GM18951 (cell line): ENCODE data around the gene TUBGCP5.
"Not testable (repeated sequence)": the region's sequence is repeated elsewhere in the genome, so short reads cannot be mapped to it uniquely, and the experiment has no call there.

Source experiments
- POLR2A ChIP-seq: IDR thresholded peaks from 4 replicates; pipeline ENCODE4 v1.6.1; 2011; ENCODE audit warnings: mild to moderate bottlenecking; ENCODE audit not compliant: insufficient read length, insufficient read depth; ENCODE audit errors: extremely low read depth
- in situ Hi-C: fragments of 300-500 bp; cut with MboI; formaldehyde crosslinking; loops from one replicate; pipeline ENCODE4 v1.12.0; 2022; ENCODE audit warnings: low sequenced_read_pairs, mixed read lengths, inconsistent platforms; ENCODE audit not compliant: unreplicated experiment

Gene TUBGCP5

GRCh38 chr15:23057707-23058106 lies 18.3 kb upstream of the TUBGCP5 start:
- no peak for TF ChIP-seq POLR2A
- in situ Hi-C loops = no loop called here

- in situ Hi-C loops = no loop called here
These were observed 15.9 kb upstream of the TUBGCP5 start for GRCh38 chr15:23055316-23055715.

GRCh38 chr15:23052522-23052921 lies 13.2 kb upstream of the TUBGCP5 start:
- TF ChIP-seq POLR2A = no peak
- in situ Hi-C loops = no loop called here

More at GRCh38 chr15:23055316-23055715, 15.9 kb upstream of the TUBGCP5 start:
- TF ChIP-seq POLR2A = no peak

- in situ Hi-C loops = no loop called here
- no peak for TF ChIP-seq POLR2A
These were observed 11.3 kb upstream of the TUBGCP5 start for GRCh38 chr15:23050708-23051107.

- TF ChIP-seq POLR2A = no peak
- in situ Hi-C loops = no loop called here
These were observed 10.7 kb upstream of the TUBGCP5 start for GRCh38 chr15:23049984-23050628.

- in situ Hi-C loops = not testable (repeated sequence)
These were observed 9.4 kb upstream of the TUBGCP5 start for GRCh38 chr15:23048572-23049282.

GRCh38 chr15:23043987-23044386 lies 4.6 kb upstream of the TUBGCP5 start:
- in situ Hi-C loops = not testable (repeated sequence)

GRCh38 chr15:23043535-23043934 lies 4.2 kb upstream of the TUBGCP5 start:
- in situ Hi-C loops = not testable (repeated sequence)

GRCh38 chr15:23041736-23042135 lies 2.4 kb upstream of the TUBGCP5 start:
- in situ Hi-C loops = not testable (repeated sequence)

GRCh38 chr15:23039917-23040281 lies 530 bp upstream of the TUBGCP5 start:
- in situ Hi-C loops = no loop called here
- no peak for TF ChIP-seq POLR2A

GRCh38 chr15:23038726-23039142 lies 635 bp downstream of the TUBGCP5 start:
- in situ Hi-C loops = no loop called here
- no peak for TF ChIP-seq POLR2A

GRCh38 chr15:23035964-23036566 lies 3.3 kb downstream of the TUBGCP5 start:
- no peak for TF ChIP-seq POLR2A
- in situ Hi-C loops = no loop called here

GRCh38 chr15:23033979-23034378 lies 5.4 kb downstream of the TUBGCP5 start:
- TF ChIP-seq POLR2A = no peak
- in situ Hi-C loops = no loop called here

- in situ Hi-C loops = no loop called here
- TF ChIP-seq POLR2A = no peak
These were observed 13.2 kb downstream of the TUBGCP5 start for GRCh38 chr15:23026218-23026617.

- in situ Hi-C loops = no loop called here
- TF ChIP-seq POLR2A = no peak
These were observed 17.2 kb downstream of the TUBGCP5 start for GRCh38 chr15:23022156-23022555.
